Epithelial cell of prostate (primary cell): ENCODE data around the gene MRFAP1.

Experiments used
- DNase-seq: peaks from one replicate; pipeline ENCODE4 v3.0.0-alpha.2; 2011; ENCODE audit warnings: low read depth, low spot score
- H3K27ac ChIP-seq: fragments of 450-650 bp; 2 replicates; pipeline ENCODE4 v1.5.1; 2017; ENCODE audit warnings: mild to moderate bottlenecking

MRFAP1 gene

GRCh38 chr4:6640292-6641163 is at the start of gene MRFAP1:
MRFAP1 (plus strand) TSS chr4:6640685; CDS start chr4:6640863, 178 bp downstream.
- DNase-seq: peak; percentile 87
- peak within 1 kb of the TSS; percentile 92 for H3K27ac ChIP-seq

GRCh38 chr4:6591313-6591712 is 49.2 kb upstream of the MRFAP1 start:
- no peak overlapping the region for H3K27ac ChIP-seq
- no peak for DNase-seq

- no peak overlapping the region for H3K27ac ChIP-seq
- DNase-seq: no peak
Measured at GRCh38 chr4:6591781-6592180, 48.7 kb upstream of the MRFAP1 start.

- no peak for DNase-seq
- no peak overlapping the region for H3K27ac ChIP-seq
Measured at GRCh38 chr4:6592804-6593563, 47.5 kb upstream of the MRFAP1 start.

GRCh38 chr4:6594341-6594740 is 46.1 kb upstream of the MRFAP1 start:
- H3K27ac ChIP-seq: no peak overlapping the region
- DNase-seq: no peak

- DNase-seq: peak; percentile 6
- H3K27ac ChIP-seq: no peak overlapping the region
Measured at GRCh38 chr4:6594826-6595355, 45.6 kb upstream of the MRFAP1 start.

- no peak for DNase-seq
- H3K27ac ChIP-seq: no peak overlapping the region
Measured at GRCh38 chr4:6595897-6596537, 44.5 kb upstream of the MRFAP1 start.

GRCh38 chr4:6596948-6597347 is 43.5 kb upstream of the MRFAP1 start:
- H3K27ac ChIP-seq: no peak overlapping the region
- DNase-seq: no peak

- no peak overlapping the region for H3K27ac ChIP-seq
Measured at GRCh38 chr4:6598127-6598526, 42.4 kb upstream of the MRFAP1 start.

GRCh38 chr4:6598641-6599040 is 41.8 kb upstream of the MRFAP1 start:
- no peak for DNase-seq

More at GRCh38 chr4:6598127-6598526, 42.4 kb upstream of the MRFAP1 start:
- no peak for DNase-seq

GRCh38 chr4:6601661-6602250 is 38.7 kb upstream of the MRFAP1 start:
- no peak overlapping the region for H3K27ac ChIP-seq
- no peak for DNase-seq

More at GRCh38 chr4:6598641-6599040, 41.8 kb upstream of the MRFAP1 start:
- H3K27ac ChIP-seq: no peak overlapping the region

GRCh38 chr4:6602289-6602688 is 38.2 kb upstream of the MRFAP1 start:
- no peak overlapping the region for H3K27ac ChIP-seq
- no peak for DNase-seq

- DNase-seq: no peak
- H3K27ac ChIP-seq: no peak overlapping the region
Measured at GRCh38 chr4:6603128-6603527, 37.4 kb upstream of the MRFAP1 start.

- H3K27ac ChIP-seq: no peak overlapping the region
- no peak for DNase-seq
Measured at GRCh38 chr4:6605114-6605513, 35.4 kb upstream of the MRFAP1 start.

- DNase-seq: no peak
- H3K27ac ChIP-seq: no peak overlapping the region
Measured at GRCh38 chr4:6605605-6606004, 34.9 kb upstream of the MRFAP1 start.

- H3K27ac ChIP-seq: no peak overlapping the region
- DNase-seq: no peak
Measured at GRCh38 chr4:6606465-6607235, 33.8 kb upstream of the MRFAP1 start.

- no peak overlapping the region for H3K27ac ChIP-seq
- DNase-seq: no peak
Measured at GRCh38 chr4:6607368-6608055, 33.0 kb upstream of the MRFAP1 start.

GRCh38 chr4:6608758-6609414 is 31.6 kb upstream of the MRFAP1 start:
- no peak overlapping the region for H3K27ac ChIP-seq
- DNase-seq: no peak
